Breast epithelium (tissue), 4 donors: ENCODE results near the gene AMIGO3. TPM values are rescaled to one million over a fixed set of nuclear protein-coding genes. Genes with fewer than 3 reads are reported as not detected.

ENCODE experiments used
- DNase-seq, 2 donors: peaks; one replicate each; pipeline ENCODE4 v3.0.0-alpha.2; 2019; ENCODE audit warnings: low spot score in 2 of 2
- H3K27ac ChIP-seq, 2 donors: fragments of 200-600 bp; sonication (generic) in 1 of 2; one replicate each; pipeline ENCODE4 v1.5.1; 2016 to 2019; ENCODE audit warnings: mild to moderate bottlenecking in 1 of 2
- H3K27me3 ChIP-seq, 2 donors: fragments of 200-600 bp; sonication (generic) in 1 of 2; one replicate each; pipeline versions ENCODE4 v1.5.1 to v1.6.0; 2017 to 2019; ENCODE audit warnings: control low read depth in 1 of 2, mild to moderate bottlenecking in 1 of 2
- H3K36me3 ChIP-seq: fragments of 200-600 bp; one replicate; pipeline ENCODE4 v1.5.1; 2019
- H3K4me1 ChIP-seq, 2 donors: fragments of 200-600 bp; sonication (generic); one replicate each; pipeline ENCODE4 v1.5.1; 2016 to 2019; ENCODE audit warnings: control low read depth in 1 of 2
- H3K4me3 ChIP-seq, 3 donors: fragments of 200-600 bp; sonication (generic); 1 replicate in 2 of 3; 2 replicates in 1 of 3; pipeline ENCODE4 v1.5.1; 2016 to 2019; ENCODE audit warnings: mild to moderate bottlenecking in 3 of 3, moderate library complexity in 2 of 3
- H3K9me3 ChIP-seq, 2 donors: fragments of 200-600 bp; sonication (generic) in 1 of 2; one replicate each; pipeline ENCODE4 v1.5.1; 2016 to 2019; ENCODE audit warnings: control low read depth in 1 of 2
- CTCF ChIP-seq, 3 donors: fragments of 450-650 bp; IDR thresholded peaks; one replicate each; pipeline ENCODE4 v1.5.1; 2016 to 2017; ENCODE audit warnings: antibody characterized with exemption in 3 of 3, mild to moderate bottlenecking in 3 of 3, moderate library complexity in 3 of 3
- POLR2A ChIP-seq: fragments of 450-650 bp; IDR thresholded peaks from one replicate; pipeline ENCODE4 v1.6.1; 2016; ENCODE audit warnings: antibody characterized with exemption, mild to moderate bottlenecking, moderate library complexity
- POLR2AphosphoS5 ChIP-seq, 3 donors: sonication (generic); formaldehyde crosslinking; IDR thresholded peaks; one replicate each; pipeline ENCODE4 v1.6.1; 2017; ENCODE audit warnings: antibody characterized with exemption in 3 of 3
- intact Hi-C: fragments of 100-400 bp; cut with DNase I; formaldehyde crosslinking; loops from one replicate; pipeline ENCODE4 v1.15.1; 2023; ENCODE audit warnings: low total_unique reads
- total RNA-seq, 3 donors: library from RNA; depleted of rRNA; stranded (reverse); fragments of >200 nt; gene quantifications; one replicate each; pipeline ENCODE4 v1.1.0, GENCODE V29; 2016

AMIGO3 gene
- total RNA-seq, 3 donors from 2014 or later = 0.98 to 1.3 (median 1.0) TPM

DNA sequence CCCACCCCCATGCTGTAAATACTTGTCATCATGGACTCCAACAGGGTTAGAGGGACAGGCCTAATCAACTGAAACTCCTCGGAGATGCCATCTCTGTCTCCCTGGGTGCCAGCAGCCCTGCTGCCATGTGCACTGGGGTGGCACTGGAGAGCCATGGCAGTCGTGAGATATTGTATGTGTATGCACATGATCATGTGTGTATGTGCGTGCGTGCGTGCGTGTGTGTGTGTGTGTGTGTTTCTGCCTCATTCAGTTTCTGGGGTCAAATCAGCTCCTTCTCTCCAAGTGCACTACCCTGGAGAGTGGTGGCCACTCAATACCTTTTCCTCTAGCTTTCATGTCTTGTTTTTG lies 48.6 kb downstream of the AMIGO3 start:
- H3K4me3 ChIP-seq = no peak overlapping the region
- H3K4me1 ChIP-seq = peaks cover 3 to 10% of the 10 kb centered on the region in 2 donors
- H3K36me3 ChIP-seq = no peaks in the 10 kb centered on the region
- intact Hi-C loops = loop anchor here (5.0 kb wide), 1 partner anchor 134 kb away; no protein-coding TSS in a partner anchor
- DNase-seq = no peak
- TF ChIP-seq POLR2A = no peak
- no peak for TF ChIP-seq POLR2AphosphoS5 (IDR thresholded peaks at IDR 0.05)
- no peak for TF ChIP-seq CTCF (IDR thresholded peaks at IDR 0.05)
- H3K27ac ChIP-seq = no peak overlapping the region
- no peaks in the 10 kb centered on the region for H3K9me3 ChIP-seq
- H3K27me3 ChIP-seq = no peaks in the 10 kb centered on the region

DNA sequence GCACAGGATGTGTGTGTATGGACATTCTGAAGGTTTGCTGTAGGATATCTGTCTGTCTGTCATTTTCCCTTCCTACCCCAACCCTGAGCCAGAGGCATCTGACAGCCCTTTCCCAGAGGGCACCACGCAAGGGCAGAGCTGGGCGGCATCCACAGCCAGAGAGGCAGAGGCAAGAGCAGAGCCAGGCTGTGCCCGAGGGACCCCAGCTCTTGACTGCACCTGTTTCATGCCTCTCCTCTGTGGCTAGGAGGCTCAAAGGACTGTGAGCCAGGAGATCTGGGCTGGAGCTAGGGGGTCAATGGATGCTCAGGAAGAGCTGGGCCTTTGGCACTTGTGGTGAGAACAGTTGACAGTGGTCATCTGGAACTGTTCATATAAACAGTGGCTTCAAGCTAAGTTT lies 50.1 kb downstream of the AMIGO3 start:
- H3K27me3 ChIP-seq = no peaks in the 10 kb centered on the region
- H3K9me3 ChIP-seq = no peaks in the 10 kb centered on the region
- TF ChIP-seq CTCF (IDR thresholded peaks at IDR 0.05) (no peak), POLR2A (no peak), POLR2AphosphoS5 (IDR thresholded peaks at IDR 0.05) (no peak)
- H3K4me1 ChIP-seq = peaks cover 0 to 5% of the 10 kb centered on the region in 2 donors
- H3K4me3 ChIP-seq = no peak overlapping the region
- no peak for DNase-seq
- H3K36me3 ChIP-seq = no peaks in the 10 kb centered on the region
- intact Hi-C loops = no loop called here
- no peak overlapping the region for H3K27ac ChIP-seq

- Histone ChIP-seq H3K9me3 (no peaks in the 10 kb centered on the region), H3K27ac (no peak overlapping the region), H3K36me3 (no peaks in the 10 kb centered on the region), H3K4me3 (no peak overlapping the region), H3K27me3 (no peaks in the 10 kb centered on the region), H3K4me1 (peaks cover 0 to 5% of the 10 kb centered on the region in 2 donors)
- TF ChIP-seq CTCF (IDR thresholded peaks at IDR 0.05) (no peak), POLR2A (no peak)
- intact Hi-C loops = no loop called here
- no peak for DNase-seq
Observed at GRCh38 chr3:49668861-49669260, 50.6 kb downstream of the AMIGO3 start.

DNA sequence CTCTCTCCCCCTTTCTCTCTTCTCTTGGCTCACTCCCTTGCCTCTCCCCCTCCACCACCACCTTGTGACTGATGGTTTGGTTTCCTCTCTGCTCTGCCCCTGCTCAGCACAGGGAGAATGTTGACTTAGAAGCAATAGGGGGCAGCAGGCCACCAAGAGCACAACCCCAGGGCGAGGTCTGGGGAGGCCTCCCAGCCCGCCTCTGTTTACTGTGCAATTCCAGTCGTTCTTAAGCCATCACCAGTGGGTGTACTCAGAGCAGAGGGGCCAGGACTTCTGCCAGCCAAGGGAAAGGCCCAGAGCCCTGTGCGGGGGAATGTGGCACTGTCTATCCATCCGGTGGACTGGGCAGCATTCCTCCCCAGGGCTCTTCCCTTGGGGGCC lies 51.1 kb downstream of the AMIGO3 start:
- H3K36me3 ChIP-seq = no peaks in the 10 kb centered on the region
- no peaks in the 10 kb centered on the region for H3K9me3 ChIP-seq
- H3K27ac ChIP-seq = no peak overlapping the region
- H3K4me3 ChIP-seq = no peak overlapping the region
- no peaks in the 10 kb centered on the region for H3K27me3 ChIP-seq
- no peak for DNase-seq
- TF ChIP-seq CTCF (IDR thresholded peaks at IDR 0.05) = no peak
- TF ChIP-seq POLR2AphosphoS5 (IDR thresholded peaks at IDR 0.05) = no peak
- TF ChIP-seq POLR2A = no peak
- peaks cover 0 to 5% of the 10 kb centered on the region in 2 donors for H3K4me1 ChIP-seq
- intact Hi-C loops = no loop called here

DNA sequence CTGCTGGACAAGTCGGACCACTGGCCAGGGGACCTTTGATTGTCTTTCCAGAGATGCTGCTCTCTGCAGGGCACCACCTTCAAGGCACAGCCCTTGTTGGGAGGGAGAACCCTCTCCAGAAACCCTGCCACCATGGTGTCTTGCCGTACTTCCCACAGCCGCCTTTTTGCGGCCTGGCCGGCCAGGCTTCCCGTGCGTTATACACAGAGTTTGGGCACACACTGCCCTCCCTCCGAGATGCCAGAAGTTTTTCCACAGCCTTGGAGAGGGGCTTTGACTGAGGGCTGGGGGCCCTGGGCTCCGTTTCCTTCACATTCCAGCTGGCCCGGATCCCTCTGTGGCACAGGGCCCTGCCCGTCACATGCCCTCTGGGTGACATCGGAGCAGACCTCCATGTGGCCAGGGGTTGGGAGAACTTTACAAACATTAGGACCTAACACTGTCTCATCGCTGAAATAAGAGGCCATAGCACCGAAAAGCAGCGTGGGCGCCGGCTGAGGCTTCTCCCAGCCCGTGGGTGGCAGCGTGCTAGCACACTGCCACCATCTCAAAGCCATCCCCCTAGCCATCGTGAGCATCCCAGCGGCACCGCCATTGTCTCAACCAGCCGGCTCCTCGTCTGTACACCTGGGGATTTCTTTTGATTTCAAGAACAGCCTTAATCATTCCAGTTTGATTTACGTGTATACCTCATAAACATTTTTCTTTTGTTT lies 51.6 kb downstream of the AMIGO3 start:
- Histone ChIP-seq H3K4me1 (peaks cover 0 to 5% of the 10 kb centered on the region in 2 donors), H3K27me3 (no peaks in the 10 kb centered on the region), H3K4me3 (no peak overlapping the region), H3K9me3 (no peaks in the 10 kb centered on the region), H3K27ac (no peak overlapping the region), H3K36me3 (no peaks in the 10 kb centered on the region)
- TF ChIP-seq POLR2AphosphoS5 (IDR thresholded peaks at IDR 0.05) = no peak
- no peak for TF ChIP-seq POLR2A
- no peak for TF ChIP-seq CTCF (IDR thresholded peaks at IDR 0.05)
- no peak for DNase-seq
- intact Hi-C loops = no loop called here

Other genes with a start within 250 kb of the AMIGO3 start
- gene DAG1, start 249.4 kb downstream of the AMIGO3 start, total RNA-seq = 10 to 100 TPM; 37.1 to 56.6 (median 44.6) TPM
- gene BSN, start 165.2 kb downstream of the AMIGO3 start, total RNA-seq = under 1 TPM; 0.15 to 0.48 (median 0.33) TPM
- 10 to 100 TPM; 69.5 to 80.0 (median 70.1) TPM for gene APEH, start 45.3 kb downstream of the AMIGO3 start, total RNA-seq
- 10 to 100 TPM in 2 of 3 donors, 1 to 10 TPM in 1; 9.3 to 23.6 (median 21.2) TPM for gene MST1, start 30.2 kb downstream of the AMIGO3 start, total RNA-seq
- 10 to 100 TPM; 22.1 to 29.8 (median 26.2) TPM for gene RNF123, start 30.1 kb downstream of the AMIGO3 start, total RNA-seq
- 10 to 100 TPM; 17.4 to 40.0 (median 21.2) TPM for gene GMPPB, start 4.3 kb upstream of the AMIGO3 start, total RNA-seq
- 10 to 100 TPM; 24.8 to 45.9 (median 45.8) TPM for gene IP6K1, start 66.9 kb upstream of the AMIGO3 start, total RNA-seq
- not detected for gene CDHR4, start 80.2 kb upstream of the AMIGO3 start, total RNA-seq
- 1 to 10 TPM; 2.3 to 4.5 (median 4.2) TPM for gene INKA1, start 83.6 kb upstream of the AMIGO3 start, total RNA-seq
- gene UBA7, start 94.3 kb upstream of the AMIGO3 start, total RNA-seq = 10 to 100 TPM; 26.4 to 77.4 (median 50.5) TPM
- gene TRAIP, start 136.9 kb upstream of the AMIGO3 start, total RNA-seq = 1 to 10 TPM; 1.6 to 2.0 (median 1.9) TPM
- gene CAMKV, start 150.2 kb upstream of the AMIGO3 start, total RNA-seq = 1 to 10 TPM in 1 of 3 donors, not detected in 2; 1.5 TPM
- 10 to 100 TPM in 1 of 3 donors, 1 to 10 TPM in 1, under 1 TPM in 1; 0.16 to 11.9 (median 7.5) TPM for gene MST1R, start 184.2 kb upstream of the AMIGO3 start, total RNA-seq
- gene MON1A, start 210.1 kb upstream of the AMIGO3 start, total RNA-seq = 10 to 100 TPM in 2 of 3 donors, 1 to 10 TPM in 1; 9.1 to 12.5 (median 11.3) TPM
- gene RBM6, start 220.5 kb upstream of the AMIGO3 start, total RNA-seq = 100 to 1,000 TPM in 2 of 3 donors, 10 to 100 TPM in 1; 92.2 to 158 (median 154) TPM